ENCODE data around the gene ACADSB.

- no peak for TF ChIP-seq POLR2A (IDR thresholded peaks at IDR 0.05)
- TF ChIP-seq CTCF (IDR thresholded peaks at IDR 0.05) = no peak
Observed at GRCh38 chr10:122990278-122990677, 18.5 kb upstream of the ACADSB start.
